B cell (primary cell): ENCODE measurements around the gene TMED6. TPM values are rescaled to one million over a fixed set of nuclear protein-coding genes. Genes with fewer than 3 reads are reported as not detected.
A peak's percentile ranks its signal among the peaks of the same experiment; 100 is the strongest.

Experiments used
- ATAC-seq: fragments of 200-7000 bp; cut with Tn5 transposase; one replicate; pipeline ENCODE4 v1.10.0; 2021; ENCODE audit warnings: low read depth, mild to moderate bottlenecking, moderate number of reproducible peaks, moderate library complexity
- CTCF ChIA-PET: fragments of 350-600 bp; sonication (Branson Sonifier 250); formaldehyde crosslinking; loops from one replicate; lab custom pipeline; 2021; ENCODE audit warnings: antibody characterized with exemption, inconsistent platforms; lab: Charles Lee
- POLR2A ChIA-PET: fragments of 350-600 bp; sonication (Branson Sonifier 250); formaldehyde crosslinking; loops from one replicate; lab custom pipeline; 2021; ENCODE audit warnings: antibody characterized with exemption; lab: Charles Lee
- DNase-seq: peaks from one replicate; pipeline ENCODE4 v3.0.0; 2013
- H2AFZ ChIP-seq: 2 replicates; pipeline ENCODE4 v1.6.1; 2012; ENCODE audit warnings: mild to moderate bottlenecking, low read depth, low read length; ENCODE audit not compliant: insufficient read depth, poor library complexity, severe bottlenecking
- H3K27ac ChIP-seq, 2 donors: 1 replicate in 1 of 2; 2 replicates in 1 of 2; pipeline ENCODE4 v1.5.1; 2012 to 2013; ENCODE audit warnings: low read length in 2 of 2, mild to moderate bottlenecking in 2 of 2, moderate library complexity in 1 of 2
- H3K27me3 ChIP-seq, 4 experiments: fragments of 200-600 bp in 1 of 4; sonication (generic) in 1 of 4; replicated peaks in 1 of 4; 1 replicate in 2 of 4; 2 replicates in 2 of 4; pipeline versions ENCODE4 v1.6.1 to v1.7.0; 2013 to 2016; ENCODE audit warnings: low read length in 3 of 4, mild to moderate bottlenecking in 2 of 4, mixed read lengths in 1 of 4, moderate library complexity in 1 of 4; ENCODE audit not compliant: insufficient read depth in 4 of 4, control insufficient read depth in 3 of 4; ENCODE audit errors: control extremely low read depth in 1 of 4
- H3K36me3 ChIP-seq, 2 experiments: replicated peaks in 1 of 2; 1 replicate in 1 of 2; 2 replicates in 1 of 2; pipeline versions ENCODE4 v1.6.1 to v1.7.1; 2013; ENCODE audit warnings: low read length in 1 of 2; ENCODE audit not compliant: insufficient read depth in 2 of 2, control insufficient read depth in 1 of 2; ENCODE audit errors: control extremely low read depth in 1 of 2, extremely low read depth in 1 of 2
- H3K4me1 ChIP-seq, 2 donors: fragments of 200-600 bp in 1 of 2; sonication (generic) in 1 of 2; 1 replicate in 1 of 2; 2 replicates in 1 of 2; pipeline versions ENCODE4 v1.5.1 to v1.6.1; 2013 to 2017; ENCODE audit warnings: low read length in 2 of 2; ENCODE audit not compliant: control insufficient read depth in 2 of 2, insufficient read depth in 2 of 2
- H3K4me2 ChIP-seq: replicated peaks from 2 replicates; pipeline ENCODE3; 2012; ENCODE audit warnings: mild to moderate bottlenecking, low read depth, low read length; ENCODE audit not compliant: poor library complexity, severe bottlenecking
- H3K4me3 ChIP-seq, 5 experiments: fragments of 200-600 bp in 1 of 5; sonication (generic) in 1 of 5; 1 replicate in 3 of 5; 2 replicates in 2 of 5; pipeline versions ENCODE4 v1.5.1 to v1.7.0; 2011 to 2016; ENCODE audit warnings: low read length in 4 of 5, mild to moderate bottlenecking in 4 of 5, low read depth in 2 of 5, control low read depth in 1 of 5, moderate library complexity in 1 of 5; ENCODE audit not compliant: insufficient read depth in 1 of 5; ENCODE audit errors: control extremely low read depth in 1 of 5, extremely low read depth in 1 of 5
- H3K79me2 ChIP-seq: fragments of 200-600 bp; sonication (generic); one replicate; pipeline ENCODE4 v1.6.0; 2016; ENCODE audit warnings: low read length; ENCODE audit not compliant: control insufficient read depth, insufficient read depth
- H3K9ac ChIP-seq: fragments of 200-600 bp; sonication (generic); 2 replicates; pipeline ENCODE4 v1.6.1; 2017; ENCODE audit warnings: mild to moderate bottlenecking, low read length, moderate library complexity
- H3K9me3 ChIP-seq, 3 donors: one replicate each; pipeline versions ENCODE4 v1.6.1 to v1.7.1; 2013; ENCODE audit warnings: low read length in 2 of 3; ENCODE audit not compliant: control insufficient read depth in 2 of 3, insufficient read depth in 1 of 3; ENCODE audit errors: control extremely low read depth in 1 of 3
- H4K20me1 ChIP-seq: 2 replicates; pipeline ENCODE4 v1.6.0; 2012; ENCODE audit warnings: mild to moderate bottlenecking, low read length; ENCODE audit not compliant: insufficient read depth, control insufficient read depth, poor library complexity, severe bottlenecking
- H3K27ac Mint-ChIP-seq: one replicate; pipeline ENCODE4 v1.8.0; 2021; ENCODE audit warnings: mixed read lengths
- H3K27me3 Mint-ChIP-seq: one replicate; pipeline ENCODE4 v1.8.0; 2021; ENCODE audit warnings: mixed read lengths
- H3K4me1 Mint-ChIP-seq: one replicate; pipeline ENCODE4 v1.8.0; 2021; ENCODE audit warnings: mixed read lengths
- H3K4me3 Mint-ChIP-seq: one replicate; pipeline ENCODE4 v1.8.0; 2021; ENCODE audit warnings: mixed read lengths
- H3K9me3 Mint-ChIP-seq: one replicate; pipeline ENCODE4 v1.8.0; 2022; ENCODE audit warnings: mixed read lengths; ENCODE audit not compliant: insufficient read depth
- CTCF ChIP-seq: fragments of 200-600 bp; IDR thresholded peaks from one replicate; pipeline ENCODE4 v1.8.0; 2022; ENCODE audit warnings: antibody characterized with exemption, mild to moderate bottlenecking
- EZH2 ChIP-seq: IDR thresholded peaks from 2 replicates; pipeline ENCODE4 v1.6.1; 2012; ENCODE audit warnings: borderline replicate concordance, low read depth, mild to moderate bottlenecking, moderate library complexity, low read length; ENCODE audit not compliant: insufficient read depth, poor library complexity, severe bottlenecking
- WGBS: methylation state at CpG from one replicate; pipeline ENCODE4 v1.1.5; 2013; ENCODE audit warnings: missing lambda C conversion rate; ENCODE audit not compliant: insufficient coverage; 5-methylcytosine and 5-hydroxymethylcytosine counted together
- intact Hi-C: fragments of 100-400 bp; cut with micrococcal nuclease; formaldehyde crosslinking; loops from one replicate; pipeline ENCODE4 v1.10.0; 2022
- polyA plus RNA-seq: library from polyadenylated mRNA; depleted of rRNA; stranded (reverse); fragments of >200 nt; gene quantifications from 2 replicates; pipeline ENCODE4 v1.2.3, GENCODE V29; 2012
- total RNA-seq, 2 donors: library from RNA; stranded (reverse); fragments of 120-200 nt in 1 of 2; gene quantifications; 1 replicate in 1 of 2; 2 replicates in 1 of 2; pipeline versions ENCODE4 v1.2.3 to v1.2.4, GENCODE V29; 2013 to 2022

The TMED6 gene
- total and polyA plus RNA-seq, 2 donors (not counting 1 experiment from before 2014, with no cell fraction given), result 0.78 to 4.5 TPM

DNA sequence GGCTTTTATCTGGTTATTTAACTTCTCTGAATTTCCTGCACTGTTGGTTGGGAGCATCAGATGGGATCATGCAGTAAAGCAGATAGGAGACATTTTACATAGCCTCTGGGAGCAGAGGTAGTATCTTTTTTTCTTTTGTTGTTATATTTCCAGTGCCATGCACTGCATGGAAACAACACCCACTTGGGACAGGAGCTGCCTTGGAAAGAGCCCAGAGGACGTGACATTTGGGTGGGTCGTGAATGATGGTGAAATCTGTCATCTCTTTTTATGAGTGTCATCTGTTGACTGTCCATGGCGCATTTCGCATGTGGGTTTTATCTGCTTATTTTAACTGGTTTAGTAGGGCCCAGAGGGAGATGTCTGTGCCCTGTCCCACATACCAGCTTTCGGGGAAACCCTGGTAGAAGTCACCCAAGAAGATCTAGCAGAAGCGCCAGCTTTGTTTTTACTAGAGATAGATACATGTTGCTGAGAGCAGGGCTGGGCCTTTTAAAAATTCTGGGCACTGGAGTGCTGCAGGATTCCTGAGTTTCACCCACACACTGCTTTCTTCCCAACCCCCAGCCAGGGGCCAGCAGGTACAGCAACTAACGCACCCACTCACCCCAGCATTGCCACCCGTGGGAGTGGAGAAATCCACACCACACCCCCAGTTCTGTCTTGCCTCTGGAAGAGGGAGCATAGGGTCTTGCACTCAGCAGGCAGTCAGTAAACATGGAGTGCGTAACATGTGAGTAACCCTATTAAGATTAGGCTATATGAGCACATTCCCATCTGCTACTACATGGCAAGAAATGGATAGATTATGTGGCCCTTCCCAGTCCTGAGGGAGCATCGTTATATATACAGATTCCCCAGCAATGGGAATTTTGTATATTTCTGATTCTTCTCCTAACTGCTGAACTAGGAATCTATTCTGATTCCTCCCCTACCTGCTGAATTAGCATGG, 42.6 kb upstream of the TMED6 start:
- 94% methylated on average over 8 of the region's 10 CpGs for WGBS
- Histone ChIP-seq H3K36me3 (no peaks in the 10 kb centered on the region), H3K4me2 (no peak overlapping the region), H3K27ac (no peak overlapping the region), H2AFZ (no peak overlapping the region), H3K9me3 (no peaks in the 10 kb centered on the region), H3K4me1 (no peaks in the 10 kb centered on the region), H3K79me2 (no peaks in the 10 kb centered on the region), H3K4me3 (no peak overlapping the region), H3K9ac (no peak overlapping the region), H4K20me1 (no peaks in the 10 kb centered on the region), H3K27me3 (no peaks in the 10 kb centered on the region)
- DNase-seq (no peak), ATAC-seq (no peak)
- ChIA-PET CTCF (interaction anchor here (0.6 to 4.1 kb wide), 10 partner anchors 9 to 819 kb away, joined by 3 to 33 read pairs (median 6); partner anchors contain the start of genes NOB1 and TERF2), POLR2A (no interaction called here)
- Mint-ChIP-seq H3K4me3 (no peak overlapping the region), H3K4me1 (peaks cover 3% of the 10 kb centered on the region), H3K27me3 (no peaks in the 10 kb centered on the region), H3K27ac (no peak overlapping the region), H3K9me3 (no peaks in the 10 kb centered on the region)
- intact Hi-C loops, result loop anchor here (10.0 kb wide), 1 partner anchor 311 kb away; no protein-coding TSS in a partner anchor
- TF ChIP-seq CTCF, result no peak
- no peak for TF ChIP-seq EZH2

DNA sequence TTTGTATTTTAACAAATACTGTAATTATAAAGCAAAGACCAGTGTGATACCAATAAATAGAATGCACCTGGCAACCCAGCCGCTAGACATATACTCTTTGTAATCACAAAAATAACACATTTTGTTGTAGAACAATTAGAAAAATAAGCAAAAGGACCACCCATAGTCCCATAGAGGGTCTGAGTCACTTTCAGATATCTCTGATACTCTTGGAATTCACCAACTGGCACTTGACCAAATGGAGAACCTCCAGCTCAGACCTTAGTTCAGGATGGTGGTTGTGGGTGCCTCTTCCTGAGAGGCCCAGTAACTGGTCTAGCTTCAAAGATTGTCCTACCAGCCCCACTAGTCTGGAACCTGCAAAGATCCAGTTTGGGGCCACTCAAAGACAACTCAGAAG, 35.0 kb upstream of the TMED6 start:
- no CpG with 5 or more reads among the region's 1 CpG for WGBS
- ATAC-seq (no peak), DNase-seq (no peak)
- Histone ChIP-seq H3K4me3 (peak overlapping the region in 1 of 5 experiments; percentile 64), H4K20me1 (no peaks in the 10 kb centered on the region), H3K27ac (no peak overlapping the region), H3K4me2 (peak overlapping the region; percentile 72), H3K9ac (peak overlapping the region; percentile 71), H3K9me3 (no peaks in the 10 kb centered on the region), H2AFZ (peak overlapping the region; percentile 85), H3K36me3 (peaks cover 6 to 27% of the 10 kb centered on the region in 2 experiments), H3K27me3 (no peaks in the 10 kb centered on the region), H3K4me1 (peaks cover 31 to 33% of the 10 kb centered on the region in 2 donors), H3K79me2 (peaks cover 50% of the 10 kb centered on the region)
- POLR2A ChIA-PET, result no interaction called here
- CTCF ChIA-PET, result interaction anchor here (1.3 to 2.5 kb wide), 3 partner anchors 7 to 56 kb away, joined by 7 to 9 read pairs (median 9); partner anchors contain the start of gene PDF
- peaks cover 30% of the 10 kb centered on the region for H3K4me1 Mint-ChIP-seq
- H3K9me3 Mint-ChIP-seq, result no peaks in the 10 kb centered on the region
- peak overlapping the region; percentile 57 for H3K4me3 Mint-ChIP-seq
- intact Hi-C loops, result loop anchor here (1.0 to 2.0 kb wide), 5 partner anchors 38 to 368 kb away; partner anchors contain the start of genes COG8, CYB5B, NFAT5 and NIP7
- TF ChIP-seq EZH2 (no peak), CTCF (no peak)
- no peaks in the 10 kb centered on the region for H3K27me3 Mint-ChIP-seq
- no peak overlapping the region for H3K27ac Mint-ChIP-seq
